ENCODE data around the gene AP5B1. TPM values are rescaled to one million over a fixed set of nuclear protein-coding genes. Genes with fewer than 3 reads are reported as not detected.

The AP5B1 gene
- total and polyA plus RNA-seq, 12 donors: 1.9 to 30.8 (median 14.5) TPM

DNA sequence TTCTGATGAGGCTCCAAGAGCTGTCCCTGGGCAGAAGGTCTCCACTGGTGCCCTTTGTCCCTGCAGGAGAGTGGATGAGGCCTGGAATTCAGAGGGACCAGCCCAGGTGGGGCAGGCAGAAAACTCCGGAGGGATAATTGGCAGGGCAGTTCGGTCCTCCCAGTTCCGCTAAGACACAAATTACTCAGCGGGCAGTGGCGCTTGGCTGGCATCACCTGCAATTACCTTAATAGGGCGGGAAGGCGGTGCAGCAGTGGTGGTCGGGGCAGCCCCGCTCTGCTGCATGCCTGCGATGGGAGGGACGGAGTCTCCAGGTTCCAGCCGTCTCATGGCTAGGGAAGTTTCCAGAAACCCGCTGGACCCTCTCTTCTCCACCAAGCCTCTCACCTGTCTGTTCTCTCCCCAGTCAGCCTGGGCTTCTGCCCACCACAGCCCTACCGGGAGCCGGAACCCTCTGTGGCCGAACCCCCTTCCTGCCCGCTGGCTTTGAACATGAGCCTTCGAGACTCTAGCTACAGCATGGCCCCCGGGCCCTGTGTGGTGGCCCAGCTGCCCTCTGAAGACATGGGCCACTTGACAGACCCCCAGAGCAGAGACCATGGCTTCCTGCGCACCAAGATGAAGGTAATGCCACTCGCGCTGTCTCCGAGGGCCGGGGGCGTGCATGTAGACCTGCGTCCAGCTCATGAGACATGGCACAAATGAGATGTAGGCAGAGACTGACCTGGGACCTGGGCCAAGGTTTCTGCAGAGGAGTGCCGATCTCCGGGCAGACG lies 13.0 kb upstream of the AP5B1 start:
- 85 to 91% (median 89%) methylated on average over 12 to 29 of the region's 29 CpGs for WGBS, 4 donors
- Histone ChIP-seq H3K4me1 (replicated peaks in 1 of 2) (no peaks in the 10 kb centered on the region), H3K27me3 (peaks cover 26% of the 10 kb centered on the region), H3K36me3 (replicated peaks in 1 of 2) (no peaks in the 10 kb centered on the region), H3K4me3 (no peak overlapping the region), H3K27ac (no peak overlapping the region), H3K9me3 (replicated peaks in 1 of 3) (no peaks in the 10 kb centered on the region)
- DNase-seq: no peak
- intact Hi-C loops (cut with DNase I): no loop called here
- TF ChIP-seq, protein P1, sequence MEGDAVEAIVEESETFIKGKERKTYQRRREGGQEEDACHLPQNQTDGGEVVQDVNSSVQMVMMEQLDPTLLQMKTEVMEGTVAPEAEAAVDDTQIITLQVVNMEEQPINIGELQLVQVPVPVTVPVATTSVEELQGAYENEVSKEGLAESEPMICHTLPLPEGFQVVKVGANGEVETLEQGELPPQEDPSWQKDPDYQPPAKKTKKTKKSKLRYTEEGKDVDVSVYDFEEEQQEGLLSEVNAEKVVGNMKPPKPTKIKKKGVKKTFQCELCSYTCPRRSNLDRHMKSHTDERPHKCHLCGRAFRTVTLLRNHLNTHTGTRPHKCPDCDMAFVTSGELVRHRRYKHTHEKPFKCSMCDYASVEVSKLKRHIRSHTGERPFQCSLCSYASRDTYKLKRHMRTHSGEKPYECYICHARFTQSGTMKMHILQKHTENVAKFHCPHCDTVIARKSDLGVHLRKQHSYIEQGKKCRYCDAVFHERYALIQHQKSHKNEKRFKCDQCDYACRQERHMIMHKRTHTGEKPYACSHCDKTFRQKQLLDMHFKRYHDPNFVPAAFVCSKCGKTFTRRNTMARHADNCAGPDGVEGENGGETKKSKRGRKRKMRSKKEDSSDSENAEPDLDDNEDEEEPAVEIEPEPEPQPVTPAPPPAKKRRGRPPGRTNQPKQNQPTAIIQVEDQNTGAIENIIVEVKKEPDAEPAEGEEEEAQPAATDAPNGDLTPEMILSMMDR (IDR thresholded peaks at IDR 0.05): no peak
- TF ChIP-seq POLR2A (IDR thresholded peaks at IDR 0.05): no peak

- Histone ChIP-seq H3K9me3 (replicated peaks in 1 of 3) (no peaks in the 10 kb centered on the region), H3K36me3 (replicated peaks in 1 of 2) (no peaks in the 10 kb centered on the region), H3K27me3 (peaks cover 28% of the 10 kb centered on the region), H3K27ac (no peak overlapping the region), H3K4me1 (replicated peaks in 1 of 2) (no peaks in the 10 kb centered on the region), H3K4me3 (no peak overlapping the region)
- TF ChIP-seq, protein P1 (IDR thresholded peaks at IDR 0.05): no peak
- no peak for TF ChIP-seq POLR2A (IDR thresholded peaks at IDR 0.05)
- intact Hi-C loops (cut with DNase I): no loop called here
- no peak for DNase-seq
- 65 to 76% (median 67%) methylated on average over 15 to 16 of the region's 16 CpGs; no CpG with 5 or more reads in 1 of the 4 donors for WGBS, 4 donors
Observed at GRCh38 chr11:65793144-65793581, 12.4 kb upstream of the AP5B1 start.

DNA sequence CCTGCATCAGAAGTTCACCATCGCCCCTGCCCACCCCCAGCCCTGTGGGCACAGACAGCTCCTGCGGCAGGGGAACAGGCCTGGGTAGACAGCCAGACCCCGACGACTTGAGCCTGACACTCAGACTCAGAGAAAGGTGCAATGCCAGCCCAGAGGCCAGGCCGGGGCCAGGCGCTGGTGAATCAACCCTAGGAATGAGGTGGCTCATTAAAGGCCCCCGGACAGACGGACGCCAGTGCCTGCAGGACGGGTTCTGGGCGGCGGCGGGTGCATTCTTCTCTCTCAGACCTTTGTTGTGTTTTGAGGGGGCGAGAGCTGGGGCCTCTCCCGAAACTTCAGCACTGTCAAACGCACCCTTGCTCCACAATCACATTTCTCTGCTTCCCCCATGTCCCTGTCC lies 11.7 kb upstream of the AP5B1 start:
- Histone ChIP-seq H3K27me3 (peaks cover 35% of the 10 kb centered on the region), H3K9me3 (replicated peaks in 1 of 3) (no peaks in the 10 kb centered on the region), H3K4me1 (replicated peaks in 1 of 2) (peaks cover 0 to 5% of the 10 kb centered on the region in 2 donors), H3K4me3 (no peak overlapping the region), H3K36me3 (replicated peaks in 1 of 2) (no peaks in the 10 kb centered on the region), H3K27ac (no peak overlapping the region)
- TF ChIP-seq POLR2A (IDR thresholded peaks at IDR 0.05): no peak
- TF ChIP-seq, protein P1 (IDR thresholded peaks at IDR 0.05): no peak
- WGBS, 4 donors: 83 to 87% (median 84%) methylated on average over 15 to 16 of the region's 16 CpGs
- intact Hi-C loops (cut with DNase I): no loop called here
- DNase-seq: no peak

- peaks cover 40% of the 10 kb centered on the region for H3K27me3 ChIP-seq
- WGBS, 4 donors: 73 to 88% (median 82%) methylated on average over 3 to 13 of the region's 13 CpGs
- no peak for DNase-seq
- peaks cover 0 to 8% of the 10 kb centered on the region in 2 donors for H3K4me1 ChIP-seq (replicated peaks in 1 of 2)
- intact Hi-C loops (cut with DNase I): no loop called here
- H3K9me3 ChIP-seq (replicated peaks in 1 of 3): no peaks in the 10 kb centered on the region
- H3K27ac ChIP-seq: no peak overlapping the region
- TF ChIP-seq POLR2A (IDR thresholded peaks at IDR 0.05): no peak
- TF ChIP-seq, protein P1 (IDR thresholded peaks at IDR 0.05): no peak
- H3K36me3 ChIP-seq (replicated peaks in 1 of 2): no peaks in the 10 kb centered on the region
- no peak overlapping the region for H3K4me3 ChIP-seq
Observed at GRCh38 chr11:65791719-65792213, 11.0 kb upstream of the AP5B1 start.
